GM19239 (cell line): ENCODE data around the gene OR2G3.
A peak's percentile ranks its signal among the peaks of the same experiment; 100 is the strongest.

Experiments used
- DNase-seq: peaks from one replicate; pipeline ENCODE4 v3.0.0; 2011; ENCODE audit warnings: low spot score; ENCODE audit not compliant: insufficient read length
- FAIRE-seq: peaks from 2 replicates; lab custom pipeline; 2011; peaks lifted over from hg19 to GRCh38; lab: Jason Lieb, UNC

Gene OR2G3

GRCh38 chr1:247605286-247605685 is at the start of gene OR2G3:
OR2G3 (plus strand) TSS chr1:247605586; CDS start chr1:247605586, 0 bp downstream.
- no peak for DNase-seq
- FAIRE-seq, result no peak

GRCh38 chr1:247557926-247558674 is 47.3 kb upstream of the OR2G3 start:
- no peak for DNase-seq
- FAIRE-seq, result no peak

GRCh38 chr1:247561711-247562110 is 43.7 kb upstream of the OR2G3 start:
- DNase-seq (no peak), FAIRE-seq (no peak)

- FAIRE-seq, result no peak
- DNase-seq, result no peak
These were observed 43.2 kb upstream of the OR2G3 start for GRCh38 chr1:247562198-247562597.

- FAIRE-seq (no peak), DNase-seq (no peak)
These were observed 31.1 kb upstream of the OR2G3 start for GRCh38 chr1:247574236-247574635.

- no peak for DNase-seq
- FAIRE-seq, result no peak
These were observed 30.7 kb upstream of the OR2G3 start for GRCh38 chr1:247574664-247575063.

- peak; percentile 65 for FAIRE-seq
- peak; percentile 5 for DNase-seq
These were observed 28.9 kb upstream of the OR2G3 start for GRCh38 chr1:247576514-247576913.

- no peak for FAIRE-seq
- no peak for DNase-seq
These were observed 26.4 kb upstream of the OR2G3 start for GRCh38 chr1:247578946-247579460.

GRCh38 chr1:247588060-247588459 is 17.3 kb upstream of the OR2G3 start, which contains the start of gene OR2G2:
OR2G2 (plus strand) TSS chr1:247588360; CDS start chr1:247588360, 0 bp downstream.
- DNase-seq, result no peak

GRCh38 chr1:247613405-247613804 is 8.0 kb downstream of the OR2G3 start:
- FAIRE-seq, result no peak
- DNase-seq, result no peak

More at GRCh38 chr1:247588060-247588459, 17.3 kb upstream of the OR2G3 start, which contains the start of gene OR2G2:
- FAIRE-seq, result no peak

- DNase-seq (no peak), FAIRE-seq (no peak)
These were observed 9.2 kb downstream of the OR2G3 start for GRCh38 chr1:247614625-247615024.

- FAIRE-seq, result no peak
- DNase-seq, result no peak
These were observed 22.6 kb downstream of the OR2G3 start for GRCh38 chr1:247627951-247628350.

- DNase-seq, result no peak
- FAIRE-seq, result no peak
These were observed 32.6 kb downstream of the OR2G3 start for GRCh38 chr1:247638011-247638410.

- no peak for FAIRE-seq
- no peak for DNase-seq
These were observed 33.4 kb downstream of the OR2G3 start for GRCh38 chr1:247638781-247639180.

GRCh38 chr1:247639381-247639981 is 34.1 kb downstream of the OR2G3 start:
- FAIRE-seq (no peak), DNase-seq (no peak)

GRCh38 chr1:247642742-247643141 is 37.4 kb downstream of the OR2G3 start:
- FAIRE-seq (no peak), DNase-seq (no peak)

- FAIRE-seq (no peak), DNase-seq (no peak)
These were observed 41.5 kb downstream of the OR2G3 start for GRCh38 chr1:247646867-247647266.

GRCh38 chr1:247647864-247648263 is 42.5 kb downstream of the OR2G3 start:
- no peak for DNase-seq

GRCh38 chr1:247653040-247653439 is 47.7 kb downstream of the OR2G3 start:
- FAIRE-seq (no peak), DNase-seq (no peak)

More at GRCh38 chr1:247647864-247648263, 42.5 kb downstream of the OR2G3 start:
- FAIRE-seq, result no peak
